Fibroblast of skin of right biceps (primary cell): ENCODE measurements around the gene ARSA.

ENCODE experiments used
- DNase-seq: peaks from one replicate; pipeline ENCODE4 v3.0.0-alpha.2; 2013

Gene ARSA

GRCh38 chr22:50602338-50602700 lies 25.6 kb downstream of the ARSA start:
- no peak for DNase-seq

- DNase-seq, result no peak
Measured at GRCh38 chr22:50601669-50602337, 26.1 kb downstream of the ARSA start.

GRCh38 chr22:50600967-50601668 lies 26.8 kb downstream of the ARSA start:
- no peak for DNase-seq

DNA sequence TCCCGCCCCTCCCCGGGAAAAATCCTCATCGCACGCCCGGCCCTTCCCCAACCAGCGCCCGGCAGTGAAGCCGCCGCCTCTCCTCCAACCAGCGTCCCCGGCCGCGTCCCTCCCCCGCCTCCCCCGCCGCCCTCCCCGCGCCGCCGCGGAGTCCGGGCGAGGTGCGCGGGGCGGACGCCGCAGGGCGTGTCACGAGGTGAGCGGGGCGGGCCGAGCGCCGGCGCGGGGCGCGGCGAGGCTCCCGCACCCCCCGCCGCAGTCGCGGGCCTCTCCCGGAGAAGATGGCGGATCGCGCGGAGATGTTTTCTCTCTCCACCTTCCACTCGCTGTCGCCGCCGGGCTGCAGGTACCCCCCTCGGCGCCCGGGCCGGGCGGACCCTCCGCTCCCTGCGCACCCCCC lies 27.4 kb downstream of the ARSA start, which contains the start of gene MAPK8IP2:
TSS of gene MAPK8IP2 (plus strand) at position 256 of the 400 bp plus-strand sequence. CDS start at position 282, 26 bp downstream.
- DNase-seq, result no peak

- DNase-seq, result peak; percentile 35
Measured at GRCh38 chr22:50599816-50600455, 28.0 kb downstream of the ARSA start.

DNA sequence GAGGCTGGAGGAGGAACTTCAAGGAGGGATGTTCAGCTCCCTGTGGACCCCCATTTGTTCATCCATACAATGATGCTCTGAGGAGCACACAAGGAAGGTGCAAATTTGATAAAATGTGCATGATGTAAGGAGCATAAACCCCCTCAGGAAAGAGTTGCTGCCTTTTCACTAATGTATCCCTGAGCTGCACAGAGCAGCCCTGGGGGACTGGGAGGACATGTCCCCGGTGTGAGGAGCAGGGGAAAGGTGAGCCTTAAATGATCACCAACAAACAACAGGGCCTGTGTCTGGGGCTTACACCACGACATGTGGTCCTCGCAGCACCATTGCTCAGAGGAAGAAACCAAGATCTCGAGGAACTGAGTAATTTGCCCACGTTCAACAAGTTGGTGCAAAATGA lies 30.9 kb downstream of the ARSA start:
- DNase-seq, result no peak

DNA sequence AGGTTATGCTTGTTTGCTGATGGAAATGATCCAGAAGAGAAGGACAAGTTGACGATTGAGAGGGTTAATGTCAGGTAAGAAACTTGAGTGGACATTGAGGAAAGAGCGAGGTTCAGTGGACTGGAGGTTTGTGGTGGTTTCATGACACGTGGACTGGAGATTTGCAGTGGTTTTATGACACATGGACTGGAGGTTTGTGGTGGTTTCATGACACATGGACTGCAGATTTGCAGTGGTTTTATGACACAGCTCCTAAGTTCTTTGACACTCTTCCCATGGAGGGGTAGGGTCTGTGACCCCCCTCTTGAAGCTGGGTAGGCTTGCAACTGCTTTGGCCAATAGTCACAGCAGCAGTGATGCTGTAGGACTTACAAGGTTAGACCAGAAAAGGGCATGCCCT lies 32.8 kb downstream of the ARSA start:
- DNase-seq, result no peak

GRCh38 chr22:50587407-50587806 lies 40.5 kb downstream of the ARSA start:
- no peak for DNase-seq

DNA sequence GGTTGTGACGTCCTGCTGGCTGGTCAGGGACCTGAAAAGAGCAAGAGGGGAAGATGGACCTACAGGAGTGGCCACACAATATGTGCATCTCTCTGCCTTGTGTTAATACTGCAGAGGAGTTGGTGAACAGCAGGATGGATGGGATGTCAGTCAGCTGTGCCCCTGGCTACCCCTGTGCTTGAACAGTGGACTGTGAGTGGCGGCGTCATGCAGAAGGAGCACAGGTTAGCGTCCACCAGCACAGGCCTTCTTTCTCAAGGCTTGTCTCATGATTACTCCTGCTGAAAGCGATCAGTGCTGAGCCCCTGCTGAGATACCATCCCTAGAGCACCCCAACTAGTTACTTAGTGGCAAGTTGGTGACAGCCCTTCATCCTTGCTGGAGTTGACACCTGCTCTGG lies 41.5 kb downstream of the ARSA start:
- DNase-seq, result no peak

- DNase-seq, result no peak
Measured at GRCh38 chr22:50585781-50586180, 42.2 kb downstream of the ARSA start.

DNA sequence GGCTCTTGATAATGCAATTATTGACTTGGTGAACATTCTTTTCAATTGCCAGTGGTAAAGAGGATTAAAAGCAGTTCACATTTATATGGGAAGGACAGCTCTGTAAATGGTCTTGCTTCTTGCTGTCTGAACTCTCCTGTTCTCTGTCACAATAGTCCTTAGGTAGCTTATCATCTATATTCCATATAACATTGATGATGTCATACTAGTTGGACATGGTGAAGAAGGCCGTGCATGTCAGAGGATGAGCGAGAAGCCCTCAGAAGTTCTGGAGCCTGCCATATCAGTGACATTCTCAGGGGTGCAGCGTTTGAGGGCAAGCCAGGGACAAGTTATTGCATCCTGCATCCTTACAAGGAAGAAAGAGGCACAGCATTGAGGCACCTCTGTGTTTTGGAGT lies 42.7 kb downstream of the ARSA start:
- no peak for DNase-seq

DNA sequence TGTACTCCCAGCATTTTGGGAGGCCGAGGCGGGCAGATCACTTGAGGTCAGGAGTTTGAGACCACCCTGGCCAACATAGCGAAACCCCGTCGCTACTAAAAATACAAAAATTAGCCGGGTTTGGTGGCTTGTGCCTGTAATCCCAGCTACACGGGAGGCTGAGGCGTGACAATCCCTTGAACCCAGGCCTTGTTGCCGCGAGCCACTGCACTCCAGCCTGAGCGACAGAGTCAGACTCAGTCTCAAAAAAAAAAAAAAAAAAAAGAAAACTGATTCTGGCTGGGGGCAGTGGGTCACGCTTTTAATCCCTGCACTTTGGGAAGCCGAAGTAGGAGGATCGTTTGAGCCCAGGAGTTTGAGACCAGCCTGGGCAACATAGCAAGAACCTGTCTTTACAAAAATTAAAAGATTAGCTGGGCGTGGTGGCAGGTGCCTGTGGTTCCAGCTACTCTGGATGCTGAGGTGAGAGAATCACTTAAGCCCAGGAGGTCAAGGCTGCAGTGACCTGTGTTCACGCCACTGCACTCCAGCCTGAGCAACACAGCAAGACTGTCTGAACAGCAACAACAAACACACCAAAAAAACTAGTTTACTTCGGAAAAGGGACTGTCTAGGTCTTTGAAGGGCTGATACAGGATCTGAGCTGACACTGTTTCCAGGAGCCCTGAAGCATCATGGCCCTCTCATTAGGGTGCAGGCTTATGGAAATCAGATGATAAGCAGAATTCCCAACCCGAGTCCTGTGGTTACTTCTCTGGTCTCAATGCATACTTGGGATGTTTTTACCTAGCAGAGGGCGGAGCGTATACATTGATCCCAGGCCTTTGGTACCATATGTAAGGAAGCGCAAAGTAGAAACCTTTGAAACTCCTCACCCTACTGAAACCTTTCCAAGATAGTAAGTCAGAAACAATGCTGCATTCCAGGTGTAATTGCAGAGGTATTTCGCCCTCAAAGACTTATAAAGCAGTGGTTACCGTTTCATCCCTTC lies 43.6 kb downstream of the ARSA start:
- no peak for DNase-seq

DNA sequence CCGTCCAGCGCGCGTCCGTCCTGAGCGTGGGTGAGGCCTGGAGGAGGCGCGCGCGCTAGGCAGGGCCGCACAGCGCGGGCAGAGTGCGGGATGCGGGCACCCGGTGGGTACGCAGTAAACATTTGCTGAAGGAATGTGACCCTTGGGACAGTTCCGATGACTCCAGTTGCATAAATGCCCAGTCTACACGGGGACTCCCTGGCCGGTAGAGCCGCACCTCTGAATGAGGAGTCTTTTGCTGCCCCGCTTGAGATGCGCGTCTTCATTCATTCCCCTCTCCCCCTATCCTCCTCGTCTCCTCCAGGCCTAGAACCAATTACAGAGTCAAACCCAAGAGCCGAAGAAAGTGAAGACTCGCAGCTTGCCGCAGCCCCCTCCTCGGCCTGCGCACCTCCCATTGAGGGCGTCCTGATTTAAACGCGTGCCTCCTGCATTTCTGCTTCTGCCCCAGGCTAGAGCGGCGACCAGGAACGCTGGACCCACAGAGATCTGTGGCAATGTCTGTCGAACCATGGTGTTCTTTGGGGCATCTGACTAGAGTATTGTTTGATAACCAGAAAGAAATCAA lies 44.6 kb downstream of the ARSA start:
- DNase-seq, result peak; percentile 6

GRCh38 chr22:50582493-50583293 lies 45.3 kb downstream of the ARSA start, which contains the start of gene CHKB:
Gene CHKB (minus strand): TSS chr22:50582849. CDS start chr22:50582781, 68 bp downstream.
- DNase-seq, result peak; percentile 98

DNA sequence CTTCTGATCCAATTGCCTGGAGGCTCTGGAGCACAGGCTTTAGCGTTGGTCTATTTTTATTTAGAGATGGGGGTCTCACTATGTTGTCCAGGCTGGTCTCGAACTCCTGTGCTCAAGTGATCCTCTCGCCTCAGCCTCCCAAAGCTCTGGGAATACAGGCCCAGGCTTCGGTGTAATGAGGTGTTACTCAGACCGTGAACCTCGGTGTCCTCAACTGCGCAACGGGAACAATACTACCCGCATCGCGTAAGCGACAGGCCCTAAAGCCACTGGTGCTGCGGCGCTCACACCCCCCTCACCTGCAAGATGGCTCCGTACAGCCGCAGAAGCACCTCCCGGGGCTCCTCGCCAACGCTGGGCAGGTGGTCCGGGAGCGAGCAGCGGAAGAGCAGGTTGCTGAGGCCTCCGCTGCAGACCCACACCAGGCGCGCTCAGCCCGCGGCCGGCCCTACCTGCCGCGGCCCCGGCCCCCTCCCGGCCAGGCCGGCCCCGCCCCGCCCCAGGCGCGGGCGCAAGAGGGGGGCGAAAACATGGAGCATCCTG lies 45.9 kb downstream of the ARSA start:
- no peak for DNase-seq

DNA sequence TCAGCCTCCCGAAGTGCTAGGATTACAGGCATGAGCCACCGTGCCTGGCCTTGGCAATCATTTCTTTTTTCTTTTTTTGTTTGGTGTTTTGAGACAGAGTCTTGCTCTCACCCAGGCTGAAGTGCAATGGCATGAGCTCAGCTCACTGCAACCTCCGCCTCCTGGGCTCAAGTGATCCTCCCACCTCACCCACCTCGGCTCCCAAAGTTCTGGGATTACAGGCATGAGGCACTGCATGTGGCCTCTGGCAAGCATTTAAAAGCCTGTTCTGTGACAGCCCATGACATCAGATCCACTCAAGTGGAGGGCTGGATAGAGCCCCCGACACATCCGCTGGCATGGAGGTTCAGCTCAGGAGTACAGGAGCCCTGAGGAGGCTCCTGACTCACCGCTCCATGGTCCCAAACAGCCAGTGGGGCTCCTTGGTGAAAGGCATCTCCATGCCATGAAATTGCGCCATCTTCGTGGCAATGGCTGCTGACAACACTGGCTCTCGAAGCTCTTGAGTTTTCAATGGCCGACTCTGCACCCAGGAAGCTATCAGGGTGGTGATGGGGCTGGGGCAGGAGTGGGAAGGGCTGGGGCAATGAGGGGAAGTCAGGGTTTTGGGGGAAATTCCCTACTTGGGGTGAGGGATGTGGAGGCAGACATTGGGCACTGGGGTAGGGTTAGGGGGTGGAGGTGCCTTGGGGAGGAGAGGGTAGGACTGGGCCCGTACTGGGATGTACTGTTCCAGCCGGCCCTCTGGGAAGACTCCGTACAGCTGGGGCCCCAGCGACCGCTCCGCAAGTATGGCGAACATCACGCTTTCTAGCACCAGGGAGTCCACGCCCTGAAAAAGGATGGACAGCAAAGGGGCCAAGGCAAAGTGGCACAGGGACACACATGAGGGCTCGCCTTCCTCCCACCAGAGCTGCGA lies 46.7 kb downstream of the ARSA start:
- no peak for DNase-seq

- DNase-seq, result no peak
Measured at GRCh38 chr22:50579752-50580151, 48.2 kb downstream of the ARSA start.

DNA sequence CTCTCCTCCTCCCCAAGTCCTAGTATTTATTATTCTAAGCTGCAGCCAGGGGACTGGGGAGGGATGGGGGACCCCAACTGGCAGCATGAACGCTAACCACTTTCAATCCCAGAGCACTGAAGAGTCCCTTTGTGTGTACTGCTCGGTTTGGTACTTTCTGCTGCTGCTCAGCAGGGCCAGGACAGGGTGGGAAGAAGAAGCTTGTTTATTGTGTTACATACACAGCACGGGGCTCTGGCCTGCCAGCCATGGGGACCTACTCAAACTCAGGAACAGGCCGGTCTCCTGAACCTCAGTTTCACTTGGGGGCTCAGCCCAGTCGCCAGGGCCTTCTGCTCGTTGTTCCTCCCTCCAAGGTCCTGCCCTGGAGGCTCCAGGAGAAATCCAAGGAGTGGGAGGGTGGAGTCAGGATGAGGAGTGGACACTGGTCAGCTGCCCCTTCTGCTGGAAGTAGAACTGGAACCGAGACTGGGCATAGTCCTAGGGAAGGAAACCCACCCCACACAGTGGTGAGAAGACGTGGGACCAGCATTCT lies 49.1 kb downstream of the ARSA start:
- no peak for DNase-seq

GRCh38 chr22:50577987-50578775 lies 49.8 kb downstream of the ARSA start, which contains the start of gene CPT1B:
Gene CPT1B (minus strand): TSS chr22:50578427. CDS start chr22:50577915, 512 bp downstream.
- peak; percentile 48 for DNase-seq
